Smooth muscle cell (in vitro differentiated cells): ENCODE results near the gene IFRD2. TPM values are rescaled to one million over a fixed set of nuclear protein-coding genes. Genes with fewer than 3 reads are reported as not detected.

ENCODE experiments used
- DNase-seq: peaks from one replicate; lab custom pipeline; 2025; ENCODE audit not compliant: unreplicated experiment; lab: John Stamatoyannopoulos, UW
- H2AFZ ChIP-seq: fragments of 200-600 bp; sonication (generic); 2 replicates; pipeline ENCODE4 v1.6.0; 2016; ENCODE audit warnings: antibody characterized with exemption, low read depth, mild to moderate bottlenecking
- H3F3A ChIP-seq: fragments of 200-600 bp; sonication (generic); 2 replicates; pipeline ENCODE4 v1.6.0; 2017; ENCODE audit warnings: antibody characterized with exemption, low read depth
- H3K27ac ChIP-seq: fragments of 200-600 bp; sonication (generic); 2 replicates; pipeline ENCODE4 v1.5.1; 2016; ENCODE audit warnings: low read depth, mild to moderate bottlenecking
- H3K27me3 ChIP-seq: fragments of 200-600 bp; sonication (generic); 2 replicates; pipeline ENCODE4 v1.6.1; 2016; ENCODE audit warnings: low read depth, mild to moderate bottlenecking
- H3K36me3 ChIP-seq: fragments of 200-600 bp; sonication (generic); 2 replicates; pipeline ENCODE4 v1.5.1; 2016; ENCODE audit warnings: low read depth
- H3K4me1 ChIP-seq: fragments of 200-600 bp; sonication (generic); 2 replicates; pipeline ENCODE4 v1.5.1; 2016; ENCODE audit warnings: low read depth
- H3K4me2 ChIP-seq: fragments of 200-600 bp; sonication (generic); 2 replicates; pipeline ENCODE4 v1.6.0; 2016; ENCODE audit warnings: mild to moderate bottlenecking
- H3K4me3 ChIP-seq: fragments of 200-600 bp; sonication (generic); 2 replicates; pipeline ENCODE4 v1.5.1; 2016; ENCODE audit warnings: mild to moderate bottlenecking
- H3K79me2 ChIP-seq: fragments of 200-600 bp; sonication (generic); 2 replicates; pipeline ENCODE4 v1.6.0; 2016; ENCODE audit warnings: low read depth, mild to moderate bottlenecking
- H3K9ac ChIP-seq: fragments of 200-600 bp; sonication (generic); 2 replicates; pipeline ENCODE4 v1.6.0; 2016; ENCODE audit warnings: low read depth
- H3K9me3 ChIP-seq: fragments of 200-600 bp; sonication (generic); replicated peaks from 2 replicates; pipeline ENCODE4 v1.5.1; 2016; ENCODE audit warnings: low read depth
- H4K20me1 ChIP-seq: fragments of 200-600 bp; sonication (generic); 2 replicates; pipeline ENCODE4 v1.6.0; 2016; ENCODE audit warnings: low read depth
- WGBS: methylation state at CpG from one replicate; pipeline ENCODE4 v1.1.7; 2016; ENCODE audit warnings: low lambda C conversion rate; 5-methylcytosine and 5-hydroxymethylcytosine counted together
- polyA plus RNA-seq: library from polyadenylated mRNA; unstranded; fragments of >200 nt; fragmentation: Nextera tagmentation; extraction: Ambion mirVana; gene quantifications from 2 replicates; pipeline ENCODE4 v1.2.1, GENCODE V29; 2016
- total RNA-seq: library from RNA; depleted of rRNA; stranded (reverse); fragments of >200 nt; gene quantifications from 2 replicates; pipeline ENCODE4 v1.2.3, GENCODE V29; 2014
- TF ChIP-seq, protein P1 (sequence below): fragments of 200-600 bp; sonication (generic); IDR thresholded peaks from 2 replicates; pipeline ENCODE4 v1.5.1; 2017; ENCODE audit warnings: borderline replicate concordance, mild to moderate bottlenecking, antibody characterized with exemption; ENCODE audit not compliant: insufficient read depth, poor library complexity, severe bottlenecking

The IFRD2 gene
- total and polyA plus RNA-seq, 2 experiments from 2014 or later: 20.8 to 59.3 TPM

DNA sequence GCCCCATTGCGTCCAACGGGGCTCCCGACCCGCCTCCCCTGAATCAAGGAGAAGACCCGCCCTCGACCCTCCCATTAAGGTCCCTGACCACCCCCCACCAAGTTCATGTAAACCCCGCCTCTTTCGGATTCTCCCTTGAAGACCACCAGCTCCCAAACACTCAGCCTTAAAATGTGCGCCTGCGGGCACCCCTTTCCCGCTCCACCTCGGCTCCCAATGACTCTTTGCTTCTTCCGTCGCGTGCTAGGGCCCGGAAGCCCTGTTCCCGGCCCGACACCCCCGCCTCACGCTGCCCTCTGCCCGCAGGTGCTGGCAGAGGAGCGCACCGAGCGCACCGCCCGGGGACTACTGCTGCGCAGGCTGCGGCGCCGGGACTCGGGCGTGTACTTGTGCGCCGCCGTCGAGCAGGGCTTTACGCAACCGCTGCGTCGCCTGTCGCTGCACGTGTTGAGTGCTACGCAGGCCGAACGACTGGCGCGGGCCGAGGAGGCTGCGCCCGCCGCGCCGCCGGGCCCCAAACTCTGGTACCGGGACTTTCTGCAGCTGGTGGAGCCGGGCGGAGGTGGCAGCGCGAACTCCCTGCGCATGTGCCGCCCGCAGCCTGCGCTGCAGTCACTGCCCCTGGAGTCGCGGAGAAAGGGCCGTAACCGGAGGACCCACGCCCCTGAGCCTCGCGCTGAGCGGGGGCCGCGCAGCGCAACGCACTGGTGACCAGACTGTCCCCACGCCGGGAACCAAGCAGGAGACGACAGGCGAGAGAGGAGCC is 16.1 kb downstream of the IFRD2 start:
- WGBS: 50% methylated on average over 73 of the region's 79 CpGs

DNA sequence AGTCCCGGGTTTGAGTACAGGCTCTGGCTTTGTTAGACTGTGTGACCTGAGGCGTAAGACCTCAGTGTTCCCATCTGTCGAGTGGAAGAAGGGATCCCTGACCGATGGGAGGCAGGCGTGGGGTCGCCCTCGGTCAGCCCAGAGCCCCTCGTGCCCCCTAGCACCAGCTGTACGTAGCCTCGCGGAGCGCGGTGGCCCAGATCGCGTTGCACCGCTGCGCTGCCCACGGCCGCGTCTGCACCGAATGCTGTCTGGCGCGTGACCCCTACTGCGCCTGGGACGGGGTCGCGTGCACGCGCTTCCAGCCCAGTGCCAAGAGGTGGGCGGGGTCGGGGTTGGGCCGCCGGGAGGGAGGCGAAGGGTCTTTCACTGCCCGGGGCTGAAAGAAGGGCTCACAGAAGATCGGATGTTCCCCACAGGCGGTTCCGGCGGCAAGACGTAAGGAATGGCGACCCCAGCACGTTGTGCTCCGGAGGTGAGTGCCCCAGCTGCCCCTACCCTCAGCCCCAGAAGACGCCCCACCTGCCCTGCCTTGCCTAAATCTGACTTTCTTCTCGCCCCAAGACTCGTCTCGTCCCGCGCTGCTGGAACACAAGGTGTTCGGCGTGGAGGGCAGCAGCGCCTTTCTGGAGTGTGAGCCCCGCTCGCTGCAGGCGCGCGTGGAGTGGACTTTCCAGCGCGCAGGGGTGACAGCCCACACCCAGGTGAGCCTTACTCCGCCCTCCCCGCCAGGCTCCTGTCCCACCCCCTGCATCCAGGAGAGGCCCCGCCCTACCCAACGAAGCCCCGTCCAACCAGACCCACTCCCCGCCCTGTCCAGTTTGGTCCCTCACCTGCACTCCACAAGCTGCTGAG is 16.9 kb downstream of the IFRD2 start:
- no peak overlapping the region for H3K9ac ChIP-seq
- TF ChIP-seq, protein P1, sequence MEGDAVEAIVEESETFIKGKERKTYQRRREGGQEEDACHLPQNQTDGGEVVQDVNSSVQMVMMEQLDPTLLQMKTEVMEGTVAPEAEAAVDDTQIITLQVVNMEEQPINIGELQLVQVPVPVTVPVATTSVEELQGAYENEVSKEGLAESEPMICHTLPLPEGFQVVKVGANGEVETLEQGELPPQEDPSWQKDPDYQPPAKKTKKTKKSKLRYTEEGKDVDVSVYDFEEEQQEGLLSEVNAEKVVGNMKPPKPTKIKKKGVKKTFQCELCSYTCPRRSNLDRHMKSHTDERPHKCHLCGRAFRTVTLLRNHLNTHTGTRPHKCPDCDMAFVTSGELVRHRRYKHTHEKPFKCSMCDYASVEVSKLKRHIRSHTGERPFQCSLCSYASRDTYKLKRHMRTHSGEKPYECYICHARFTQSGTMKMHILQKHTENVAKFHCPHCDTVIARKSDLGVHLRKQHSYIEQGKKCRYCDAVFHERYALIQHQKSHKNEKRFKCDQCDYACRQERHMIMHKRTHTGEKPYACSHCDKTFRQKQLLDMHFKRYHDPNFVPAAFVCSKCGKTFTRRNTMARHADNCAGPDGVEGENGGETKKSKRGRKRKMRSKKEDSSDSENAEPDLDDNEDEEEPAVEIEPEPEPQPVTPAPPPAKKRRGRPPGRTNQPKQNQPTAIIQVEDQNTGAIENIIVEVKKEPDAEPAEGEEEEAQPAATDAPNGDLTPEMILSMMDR: no peak
- no peaks in the 10 kb centered on the region for H3K79me2 ChIP-seq
- no peak overlapping the region for H3K27ac ChIP-seq
- DNase-seq: no peak
- peaks cover 42% of the 10 kb centered on the region for H3K27me3 ChIP-seq
- no peaks in the 10 kb centered on the region for H3K9me3 ChIP-seq
- H3K4me2 ChIP-seq: no peak overlapping the region
- no peak overlapping the region for H2AFZ ChIP-seq
- H3K4me1 ChIP-seq: peaks cover 4% of the 10 kb centered on the region
- WGBS: 32% methylated on average over 48 of the region's 65 CpGs
- H3K4me3 ChIP-seq: no peak overlapping the region
- H4K20me1 ChIP-seq: peaks cover 8% of the 10 kb centered on the region
- H3K36me3 ChIP-seq: no peaks in the 10 kb centered on the region
- no peaks in the 10 kb centered on the region for H3F3A ChIP-seq

More for the DNA sequence above, 16.1 kb downstream of the IFRD2 start:
- Histone ChIP-seq H3K36me3 (no peaks in the 10 kb centered on the region), H3K27me3 (peaks cover 42% of the 10 kb centered on the region), H3K79me2 (no peaks in the 10 kb centered on the region), H3K4me3 (no peak overlapping the region), H4K20me1 (peaks cover 8% of the 10 kb centered on the region), H3K9me3 (no peaks in the 10 kb centered on the region), H3F3A (no peaks in the 10 kb centered on the region), H3K9ac (no peak overlapping the region), H3K4me1 (peaks cover 4% of the 10 kb centered on the region), H3K27ac (no peak overlapping the region), H2AFZ (no peak overlapping the region), H3K4me2 (no peak overlapping the region)
- no peak for DNase-seq
- TF ChIP-seq, protein P1: no peak

DNA sequence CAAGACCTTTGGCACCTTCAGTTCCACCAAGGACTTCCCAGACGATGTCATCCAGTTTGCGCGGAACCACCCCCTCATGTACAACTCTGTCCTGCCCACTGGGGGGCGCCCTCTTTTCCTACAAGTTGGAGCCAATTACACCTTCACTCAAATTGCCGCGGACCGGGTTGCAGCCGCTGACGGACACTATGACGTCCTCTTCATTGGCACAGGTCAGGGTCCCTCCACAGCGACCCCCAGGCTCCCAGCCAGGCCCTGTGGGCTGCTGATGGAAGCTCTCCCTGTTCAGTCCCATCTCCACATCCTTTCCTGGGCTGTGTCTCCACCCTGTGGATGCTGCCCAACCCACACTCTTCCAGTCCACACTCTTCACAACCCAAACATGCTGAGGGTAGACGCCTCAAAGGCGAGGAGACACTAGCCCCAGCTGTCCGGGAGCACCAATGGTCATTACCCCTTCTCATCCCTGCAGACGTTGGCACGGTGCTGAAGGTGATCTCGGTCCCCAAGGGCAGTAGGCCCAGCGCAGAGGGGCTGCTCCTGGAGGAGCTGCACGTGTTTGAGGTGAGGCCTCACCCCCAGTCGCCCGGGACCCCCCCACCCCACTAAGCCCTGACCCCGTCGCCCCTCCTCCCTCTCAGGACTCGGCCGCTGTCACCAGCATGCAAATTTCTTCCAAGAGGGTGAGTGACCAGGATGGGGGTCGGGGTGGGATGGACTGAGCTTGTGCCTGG is 17.7 kb downstream of the IFRD2 start:
- peaks cover 42% of the 10 kb centered on the region for H3K27me3 ChIP-seq
- H3K9me3 ChIP-seq: no peaks in the 10 kb centered on the region
- TF ChIP-seq, protein P1: peak; percentile 78
- WGBS: 28% methylated on average over 23 of the region's 26 CpGs
- no peak overlapping the region for H2AFZ ChIP-seq
- no peak overlapping the region for H3K4me3 ChIP-seq
- H4K20me1 ChIP-seq: peaks cover 8% of the 10 kb centered on the region
- no peaks in the 10 kb centered on the region for H3K79me2 ChIP-seq
- H3K36me3 ChIP-seq: no peaks in the 10 kb centered on the region
- H3K4me2 ChIP-seq: no peak overlapping the region
- no peak for DNase-seq
- H3F3A ChIP-seq: no peaks in the 10 kb centered on the region
- no peak overlapping the region for H3K27ac ChIP-seq
- H3K9ac ChIP-seq: no peak overlapping the region
- H3K4me1 ChIP-seq: peaks cover 6% of the 10 kb centered on the region
